GM19397 (cell line): ENCODE measurements around the gene CCDC122.

ENCODE experiments used
- ATAC-seq: cut with Tn5 transposase; IDR thresholded peaks from one replicate; pipeline ENCODE4 v1.9.1; 2021; ENCODE audit warnings: mild to moderate bottlenecking, moderate library complexity; ENCODE audit not compliant: unreplicated experiment

CCDC122 gene

GRCh38 chr13:43805071-43805468 lies 74.5 kb downstream of the CCDC122 start:
- no peak for ATAC-seq

GRCh38 chr13:43804461-43805070 lies 75.0 kb downstream of the CCDC122 start:
- no peak for ATAC-seq

- ATAC-seq = no peak
Measured at GRCh38 chr13:43802511-43802910, 77.0 kb downstream of the CCDC122 start.

GRCh38 chr13:43800828-43801227 lies 78.7 kb downstream of the CCDC122 start:
- no peak for ATAC-seq

- no peak for ATAC-seq
Measured at GRCh38 chr13:43799191-43799590, 80.3 kb downstream of the CCDC122 start.

- no peak for ATAC-seq
Measured at GRCh38 chr13:43797869-43798268, 81.7 kb downstream of the CCDC122 start.

- no peak for ATAC-seq
Measured at GRCh38 chr13:43797159-43797558, 82.4 kb downstream of the CCDC122 start.

- ATAC-seq = no peak
Measured at GRCh38 chr13:43794416-43794815, 85.1 kb downstream of the CCDC122 start.

GRCh38 chr13:43792076-43792881 lies 87.3 kb downstream of the CCDC122 start:
- ATAC-seq = no peak

- ATAC-seq = no peak
Measured at GRCh38 chr13:43787997-43788396, 91.5 kb downstream of the CCDC122 start.

- ATAC-seq = no peak
Measured at GRCh38 chr13:43787518-43787891, 92.0 kb downstream of the CCDC122 start.

GRCh38 chr13:43786766-43787517 lies 92.6 kb downstream of the CCDC122 start, which contains the start of gene ENOX1:
Gene ENOX1 (minus strand): TSS chr13:43786972.
- peak; percentile 46 for ATAC-seq

GRCh38 chr13:43786472-43786765 lies 93.1 kb downstream of the CCDC122 start:
- no peak for ATAC-seq
